Lower leg skin (tissue), 3 donors: ENCODE results near the gene RCAN1.

Source experiments
- POLR2A ChIP-seq, 2 donors: fragments of 450-650 bp; IDR thresholded peaks; one replicate each; pipeline ENCODE4 v1.6.1; 2016 to 2017; ENCODE audit warnings: antibody characterized with exemption in 2 of 2, mild to moderate bottlenecking in 1 of 2, moderate library complexity in 1 of 2
- TF ChIP-seq, protein P1 (sequence below), 3 donors: fragments of 450-650 bp; IDR thresholded peaks; one replicate each; pipeline ENCODE4 v1.5.1; 2016; ENCODE audit warnings: antibody characterized with exemption in 3 of 3, mild to moderate bottlenecking in 3 of 3, moderate library complexity in 2 of 3

DNA sequence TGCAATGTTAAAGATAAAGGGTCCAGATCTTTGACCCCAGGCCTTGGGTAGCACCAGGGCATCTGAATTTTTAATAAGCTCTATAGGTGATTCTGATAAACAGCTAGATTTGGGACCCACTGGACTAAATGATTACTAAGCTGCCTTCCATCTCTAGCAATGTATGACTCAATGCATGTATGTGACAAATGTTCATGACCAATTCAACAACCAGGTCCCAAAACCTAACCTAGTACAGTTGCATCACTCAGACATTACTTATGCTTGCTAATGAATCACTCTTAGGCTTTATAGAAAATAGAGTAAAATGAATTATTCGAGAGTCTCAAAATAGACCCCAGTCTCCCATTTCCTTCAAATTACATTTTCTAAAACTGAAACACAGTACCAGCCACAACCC is 35.5 kb downstream of the RCAN1 start:
- TF ChIP-seq, protein P1, sequence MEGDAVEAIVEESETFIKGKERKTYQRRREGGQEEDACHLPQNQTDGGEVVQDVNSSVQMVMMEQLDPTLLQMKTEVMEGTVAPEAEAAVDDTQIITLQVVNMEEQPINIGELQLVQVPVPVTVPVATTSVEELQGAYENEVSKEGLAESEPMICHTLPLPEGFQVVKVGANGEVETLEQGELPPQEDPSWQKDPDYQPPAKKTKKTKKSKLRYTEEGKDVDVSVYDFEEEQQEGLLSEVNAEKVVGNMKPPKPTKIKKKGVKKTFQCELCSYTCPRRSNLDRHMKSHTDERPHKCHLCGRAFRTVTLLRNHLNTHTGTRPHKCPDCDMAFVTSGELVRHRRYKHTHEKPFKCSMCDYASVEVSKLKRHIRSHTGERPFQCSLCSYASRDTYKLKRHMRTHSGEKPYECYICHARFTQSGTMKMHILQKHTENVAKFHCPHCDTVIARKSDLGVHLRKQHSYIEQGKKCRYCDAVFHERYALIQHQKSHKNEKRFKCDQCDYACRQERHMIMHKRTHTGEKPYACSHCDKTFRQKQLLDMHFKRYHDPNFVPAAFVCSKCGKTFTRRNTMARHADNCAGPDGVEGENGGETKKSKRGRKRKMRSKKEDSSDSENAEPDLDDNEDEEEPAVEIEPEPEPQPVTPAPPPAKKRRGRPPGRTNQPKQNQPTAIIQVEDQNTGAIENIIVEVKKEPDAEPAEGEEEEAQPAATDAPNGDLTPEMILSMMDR (IDR thresholded peaks at IDR 0.05): no peak
- TF ChIP-seq POLR2A (IDR thresholded peaks at IDR 0.05): no peak
